HG03378 (cell line): ENCODE data around the gene CARD14.
"Not testable (repeated sequence)": the region's sequence is repeated elsewhere in the genome, so short reads cannot be mapped to it uniquely, and the experiment has no call there.

ENCODE experiments used
- ATAC-seq: cut with Tn5 transposase; IDR thresholded peaks from one replicate; pipeline ENCODE4 v1.9.1; 2021; ENCODE audit warnings: mild to moderate bottlenecking, moderate library complexity; ENCODE audit not compliant: unreplicated experiment

CARD14 gene

DNA sequence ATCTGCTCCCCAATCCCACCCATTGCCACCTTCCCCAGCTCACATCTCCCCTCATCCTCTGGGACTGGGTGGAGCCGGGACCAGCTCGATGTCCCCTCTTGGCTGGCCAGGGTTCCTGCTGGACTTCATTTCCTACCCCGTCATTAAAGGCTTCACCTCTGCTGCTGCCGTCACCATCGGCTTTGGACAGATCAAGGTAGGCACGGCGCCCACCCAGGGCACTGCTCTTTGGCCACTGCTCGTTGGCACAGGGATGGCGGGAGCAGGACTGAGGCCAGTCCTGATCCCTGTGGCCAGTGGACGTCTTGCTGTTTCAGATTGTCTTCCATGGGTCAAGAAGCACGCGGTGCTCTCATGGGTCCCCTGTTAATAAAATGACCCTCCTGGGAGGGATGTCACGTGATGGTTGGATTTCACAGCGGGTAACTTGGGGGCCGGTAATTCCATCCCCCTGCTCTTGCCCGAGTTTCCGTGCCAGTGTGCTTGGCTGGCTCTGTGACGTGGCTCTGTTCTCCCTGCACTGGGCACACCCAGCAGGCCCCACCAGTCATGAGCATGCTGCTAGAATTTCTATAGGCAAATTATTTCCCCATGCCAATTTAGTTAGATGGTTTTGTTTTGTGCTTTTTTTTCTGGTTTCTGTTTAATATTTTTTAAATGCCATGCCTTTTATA, 53.4 kb downstream of the CARD14 start:
- no peak for ATAC-seq

DNA sequence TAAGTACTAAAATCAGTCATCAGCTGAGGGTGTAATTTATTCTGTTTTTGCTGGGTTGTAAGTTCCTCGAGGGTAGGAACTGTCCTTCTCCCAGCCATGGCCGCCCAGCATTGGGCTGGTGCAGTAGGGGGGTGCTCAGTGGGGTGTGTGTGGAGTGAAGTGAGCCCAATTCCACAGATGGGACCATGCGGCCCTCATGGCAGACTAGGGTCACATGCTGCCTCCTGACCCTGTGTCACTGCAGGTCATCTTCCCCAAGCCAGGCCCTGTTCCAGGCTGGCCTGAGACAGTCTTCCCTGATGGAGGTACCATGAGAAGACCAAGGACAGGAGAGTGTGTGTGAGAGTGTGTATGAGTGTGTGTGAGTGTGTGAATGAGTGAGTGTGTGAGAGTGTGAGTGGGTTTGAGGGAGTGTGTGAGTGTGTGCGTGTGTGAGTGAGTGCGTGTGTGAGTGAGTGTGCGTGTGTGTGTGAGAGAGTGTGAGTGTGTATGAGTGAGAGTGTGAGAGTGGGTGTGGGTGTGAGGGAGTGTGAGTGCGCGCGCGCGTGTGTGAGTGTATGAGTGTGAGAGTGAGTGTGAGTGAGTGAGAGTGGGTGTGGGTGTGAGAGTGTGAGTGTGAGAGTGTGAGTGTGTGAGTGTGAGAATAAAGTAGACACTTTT, 54.1 kb downstream of the CARD14 start:
- ATAC-seq, result no peak

DNA sequence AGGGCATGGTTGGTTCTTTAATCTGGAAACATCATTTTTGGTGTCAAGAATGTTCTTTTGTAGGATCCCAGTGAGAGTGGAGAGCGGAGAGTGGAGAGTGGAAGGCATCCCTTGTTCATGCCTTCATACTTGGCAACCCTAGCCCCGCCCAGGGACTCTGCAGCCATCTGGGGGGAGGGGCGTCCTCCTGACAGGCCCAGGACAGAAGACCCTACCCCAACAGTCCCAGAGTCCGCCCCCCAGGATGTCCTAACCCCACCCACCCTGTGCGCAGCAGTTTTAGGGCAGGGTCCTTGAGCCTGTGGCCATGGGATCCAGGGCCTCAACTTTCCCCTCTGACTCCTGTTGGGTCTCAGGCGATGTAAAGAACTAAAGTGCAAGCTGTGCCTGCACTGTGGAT, 54.9 kb downstream of the CARD14 start:
- no peak for ATAC-seq

DNA sequence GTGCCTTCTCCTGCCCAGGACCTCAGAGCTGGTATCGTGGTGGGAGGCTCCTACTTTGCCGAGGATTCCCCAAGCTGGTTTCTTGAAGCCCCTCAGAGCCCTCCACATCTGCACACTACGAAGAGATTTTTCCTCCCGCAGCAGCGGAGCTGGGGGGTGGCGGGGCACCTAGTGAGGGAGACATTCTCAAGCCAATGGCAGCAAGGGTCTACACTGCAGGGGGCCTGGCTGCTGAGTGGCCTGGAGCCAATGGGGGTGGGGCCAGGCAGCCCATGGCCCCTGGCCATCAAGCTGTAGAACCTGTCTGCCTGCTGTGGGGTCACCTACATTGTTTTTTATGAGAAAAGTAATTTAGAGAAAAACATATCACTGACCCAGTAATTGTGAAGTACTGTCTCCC, 55.4 kb downstream of the CARD14 start:
- ATAC-seq, result no peak

DNA sequence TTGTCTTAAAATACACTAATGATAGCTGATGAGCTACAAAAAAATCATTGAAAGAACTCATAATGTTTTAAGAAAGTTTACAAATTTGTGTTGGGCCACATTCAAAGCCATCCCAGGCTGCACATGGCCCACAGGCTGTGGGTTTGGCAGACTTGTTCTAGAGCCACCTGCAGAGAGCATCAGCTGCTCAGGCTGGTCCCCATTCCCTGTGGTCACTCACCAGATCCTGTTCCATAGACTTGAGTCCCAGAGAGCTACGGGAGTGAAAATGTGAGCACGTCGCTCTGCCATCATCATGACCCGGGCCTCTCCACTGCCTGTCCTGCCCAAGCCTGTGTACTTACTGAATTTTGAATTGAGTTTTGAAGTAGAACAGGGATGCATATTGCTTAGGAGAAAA, 57.3 kb downstream of the CARD14 start:
- no peak for ATAC-seq

DNA sequence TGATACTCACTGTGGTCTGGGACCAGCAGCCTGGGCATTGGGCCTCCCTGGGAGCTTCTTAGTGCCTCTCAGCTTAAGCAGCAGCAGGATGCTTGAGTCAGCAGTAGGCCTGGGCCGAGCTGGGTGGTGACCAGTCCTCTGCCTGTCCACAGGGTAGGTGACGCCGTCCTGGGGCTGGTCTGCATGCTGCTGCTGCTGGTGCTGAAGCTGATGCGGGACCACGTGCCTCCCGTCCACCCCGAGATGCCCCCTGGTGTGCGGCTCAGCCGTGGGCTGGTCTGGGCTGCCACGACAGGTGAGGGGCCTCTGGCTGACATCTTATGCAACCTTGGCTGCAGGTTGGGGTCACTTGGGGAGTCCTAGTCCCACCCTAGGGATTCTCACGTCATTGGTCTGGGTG, 57.8 kb downstream of the CARD14 start:
- no peak for ATAC-seq

DNA sequence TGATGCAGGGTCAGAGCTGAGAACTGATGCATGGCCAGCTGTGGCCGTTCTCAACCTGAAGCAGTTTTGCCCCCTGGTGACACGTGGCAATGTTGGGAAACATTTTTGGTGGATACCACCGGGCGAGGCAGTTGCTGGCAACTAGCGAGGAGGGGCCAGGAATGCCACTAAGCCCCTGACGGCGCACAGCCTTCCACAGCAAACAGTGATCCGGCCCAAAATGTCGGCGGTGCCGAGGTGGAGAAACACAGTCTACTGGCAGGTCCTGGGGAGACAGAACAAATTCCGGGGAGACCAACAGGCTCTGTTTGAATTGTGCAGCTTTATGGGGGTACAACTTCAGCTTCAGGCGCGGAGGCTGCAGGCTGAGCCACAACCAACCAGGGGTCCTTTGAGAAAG, 58.6 kb downstream of the CARD14 start:
- ATAC-seq, result no peak

DNA sequence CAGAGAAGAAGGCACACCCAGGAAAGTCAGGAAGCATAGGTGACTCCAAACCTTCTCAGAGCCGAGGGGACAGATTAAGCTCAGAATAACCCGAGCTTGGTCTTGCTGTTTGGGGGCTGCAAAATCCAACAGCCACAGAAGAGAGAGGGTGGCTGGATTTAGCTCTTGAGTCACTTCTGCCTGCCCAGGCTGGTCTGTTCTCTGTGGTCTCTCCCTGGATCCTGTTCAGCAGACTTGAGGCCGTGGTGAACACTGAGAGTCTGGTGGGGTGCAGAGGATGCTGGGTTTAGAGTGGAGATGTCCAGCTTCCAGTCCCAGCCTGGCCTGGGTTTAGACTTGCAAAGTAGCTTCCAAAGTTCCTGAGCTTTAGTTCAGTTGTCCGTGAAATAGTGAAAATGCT, 59.2 kb downstream of the CARD14 start:
- no peak for ATAC-seq

DNA sequence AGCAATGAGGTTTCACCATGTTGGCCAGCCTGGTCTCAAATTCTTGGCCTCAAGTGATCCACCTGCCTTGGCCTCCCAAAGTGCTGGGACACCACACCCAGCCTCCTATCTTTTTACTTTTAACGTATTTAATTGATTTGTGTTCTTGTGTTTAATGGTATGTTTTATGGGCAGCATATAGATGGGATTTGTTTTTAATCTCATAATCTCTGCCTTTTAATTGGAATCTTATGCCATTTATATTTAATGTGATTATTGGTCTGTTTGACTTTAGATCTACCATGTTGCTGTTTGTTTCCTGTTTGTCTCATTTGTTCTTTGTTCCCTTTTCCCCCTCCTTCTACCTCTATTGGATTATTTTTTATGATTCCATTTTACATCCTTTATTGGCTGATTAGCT, 62.6 kb downstream of the CARD14 start:
- ATAC-seq, result no peak

DNA sequence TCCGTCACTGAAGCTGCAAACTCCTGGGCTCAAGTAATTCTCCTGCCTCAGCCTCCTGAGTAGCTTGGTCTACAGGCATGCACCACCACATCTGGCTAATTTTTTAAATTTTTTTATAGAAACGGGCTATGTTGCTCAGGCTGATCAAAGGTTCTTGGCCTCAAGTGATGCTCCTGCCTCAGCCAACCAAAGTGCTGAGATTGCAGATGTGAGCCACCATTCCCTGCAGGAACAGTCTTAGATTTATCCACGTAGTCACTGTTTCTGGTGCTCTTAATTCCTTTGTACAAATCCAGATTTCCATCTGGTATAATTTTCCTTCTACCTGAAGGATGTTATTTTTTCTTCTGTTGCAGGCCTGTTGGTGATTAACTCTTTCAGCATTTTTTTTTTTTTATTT, 63.4 kb downstream of the CARD14 start:
- no peak for ATAC-seq

DNA sequence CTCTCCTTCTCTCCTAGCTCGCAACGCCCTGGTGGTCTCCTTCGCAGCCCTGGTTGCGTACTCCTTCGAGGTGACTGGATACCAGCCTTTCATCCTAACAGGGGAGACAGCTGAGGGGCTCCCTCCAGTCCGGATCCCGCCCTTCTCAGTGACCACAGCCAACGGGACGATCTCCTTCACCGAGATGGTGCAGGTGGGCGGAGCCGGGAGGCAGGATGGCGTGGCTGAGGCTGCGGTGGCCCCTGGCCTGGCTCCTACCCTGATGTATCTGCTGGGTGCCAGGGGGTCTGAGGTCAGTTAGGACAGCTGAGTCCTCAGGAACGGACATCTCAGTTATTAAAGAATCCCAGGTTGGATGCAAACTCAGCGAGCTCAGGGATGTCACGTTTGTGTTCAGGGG, 67.1 kb downstream of the CARD14 start:
- ATAC-seq, result no peak

DNA sequence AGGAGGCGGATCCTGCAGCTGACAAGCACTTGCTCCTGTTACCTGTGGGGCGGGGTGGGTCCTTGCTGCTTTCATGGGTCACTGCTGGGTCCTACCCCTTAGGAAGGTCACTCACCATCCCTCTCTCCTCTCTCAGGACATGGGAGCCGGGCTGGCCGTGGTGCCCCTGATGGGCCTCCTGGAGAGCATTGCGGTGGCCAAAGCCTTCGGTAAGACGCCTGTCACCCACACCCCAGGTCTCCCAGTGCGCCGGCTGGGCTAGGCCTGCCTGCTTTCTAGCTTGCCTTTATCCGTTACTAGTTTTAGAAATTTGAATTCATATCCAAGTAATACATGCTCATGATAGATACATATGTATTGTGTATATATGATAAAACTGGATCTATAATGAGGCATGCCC, 67.6 kb downstream of the CARD14 start:
- no peak for ATAC-seq

DNA sequence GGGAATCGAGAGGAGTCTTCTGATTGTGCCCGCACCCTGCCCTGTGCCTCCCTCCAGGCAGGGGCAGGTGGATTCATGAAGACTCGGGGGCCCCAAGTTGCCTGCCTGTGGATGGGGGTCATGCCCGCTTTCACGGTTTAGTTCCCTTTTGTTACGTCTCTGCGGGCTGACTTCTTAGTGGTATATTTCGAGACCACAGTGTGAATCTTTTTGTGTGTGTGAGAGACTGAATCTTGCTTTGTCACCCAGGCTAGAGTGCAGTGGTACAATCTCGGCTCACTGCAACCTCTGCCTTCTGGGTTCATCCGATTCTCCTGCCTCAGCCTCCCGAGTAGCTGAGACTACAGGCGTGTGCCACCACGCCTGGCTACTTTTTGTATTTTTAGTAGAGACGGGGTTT, 72.7 kb downstream of the CARD14 start:
- ATAC-seq, result no peak

DNA sequence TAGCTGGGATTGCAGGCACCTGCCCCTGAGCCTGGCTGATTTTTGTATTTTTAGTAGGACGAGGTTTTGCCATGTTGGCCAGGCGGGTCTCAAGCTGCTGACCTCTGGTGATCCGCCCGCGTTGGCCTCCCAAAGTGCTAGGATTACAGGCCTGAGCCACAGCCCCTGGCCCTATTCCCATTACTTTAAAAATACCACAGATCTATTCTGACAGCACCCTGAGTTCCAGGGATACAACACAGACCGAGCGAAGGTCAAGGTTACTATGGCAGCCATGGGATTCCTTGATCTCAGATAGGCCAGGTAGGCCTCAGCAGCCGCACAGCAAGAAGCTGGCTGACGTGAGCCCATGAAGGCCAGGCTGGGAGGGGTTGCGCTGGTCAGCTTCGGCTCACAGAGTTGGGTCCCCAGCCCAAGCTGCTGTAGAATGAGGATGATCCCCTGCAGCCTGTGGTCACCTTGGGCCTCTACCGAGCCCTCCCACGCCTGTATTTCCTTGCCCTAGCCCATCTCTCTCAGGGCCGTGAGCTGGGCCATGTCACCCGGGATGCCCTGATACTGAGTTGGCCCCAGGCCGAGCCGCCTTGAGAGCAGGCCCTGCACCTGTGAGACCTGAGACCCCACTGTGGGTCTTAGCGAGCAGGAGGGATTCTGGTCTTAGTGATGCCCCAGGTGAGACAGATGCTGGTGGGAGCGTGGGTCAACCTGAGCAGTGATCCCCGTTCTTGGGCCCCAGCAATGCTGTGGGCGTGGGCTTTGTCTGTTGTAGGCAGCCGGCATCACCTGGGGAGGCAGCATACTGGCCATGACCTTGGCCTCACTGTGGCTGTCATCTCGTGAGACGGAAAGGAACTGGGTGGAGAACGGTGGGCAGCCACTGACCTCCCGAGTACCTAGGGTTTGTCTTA, 74.0 kb downstream of the CARD14 start:
- no peak for ATAC-seq

DNA sequence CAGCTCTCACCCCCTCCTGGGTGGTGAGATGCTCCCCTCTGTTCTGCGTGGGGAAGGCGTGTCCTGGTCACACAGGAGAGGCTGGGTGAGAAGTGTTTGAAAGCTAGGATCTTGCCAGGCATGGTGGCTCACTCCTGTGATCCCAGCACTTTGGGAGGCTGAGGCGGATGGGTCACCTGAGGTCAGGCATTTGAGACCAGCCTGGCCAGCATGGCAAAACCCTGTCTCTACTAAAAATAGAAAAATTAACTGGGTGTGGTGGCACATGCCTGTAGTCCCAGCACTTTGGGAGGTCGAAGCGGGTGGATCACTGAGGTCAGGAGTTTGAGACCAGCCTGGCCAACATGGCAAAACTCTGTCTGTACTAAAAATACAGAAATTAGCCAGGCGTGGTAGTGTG, 74.6 kb downstream of the CARD14 start:
- not testable (repeated sequence) for ATAC-seq

DNA sequence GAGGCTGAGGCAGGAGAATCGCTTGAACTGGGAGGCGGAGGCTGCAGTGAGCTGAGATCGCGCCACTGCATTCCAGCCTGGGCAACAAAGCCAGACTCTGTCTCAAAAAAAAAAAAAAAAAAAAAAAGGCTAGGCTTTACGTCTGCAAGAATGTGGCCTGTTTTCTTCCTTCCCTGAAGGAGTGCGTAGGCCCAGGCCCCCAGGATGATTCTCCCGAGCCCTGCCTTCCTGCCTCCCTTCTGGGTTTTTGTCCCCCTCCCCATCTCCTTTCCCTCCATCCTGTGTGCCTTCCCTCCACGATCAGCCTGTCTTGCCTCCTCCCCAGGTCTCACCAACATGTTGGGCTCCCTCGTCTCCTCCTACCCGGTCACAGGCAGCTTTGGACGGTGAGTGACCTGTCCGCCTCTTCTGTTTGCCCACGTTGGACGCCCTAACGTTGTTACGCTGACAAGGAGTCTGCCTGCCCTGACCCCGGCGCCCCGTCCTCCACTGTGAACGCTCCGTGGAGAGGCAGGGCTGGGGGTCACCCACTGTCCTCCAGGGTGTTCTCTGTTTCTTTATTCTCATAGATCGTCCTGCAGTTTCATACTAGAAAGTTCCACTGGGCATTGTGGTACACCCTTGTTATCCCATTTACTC, 75.2 kb downstream of the CARD14 start:
- ATAC-seq, result no peak

DNA sequence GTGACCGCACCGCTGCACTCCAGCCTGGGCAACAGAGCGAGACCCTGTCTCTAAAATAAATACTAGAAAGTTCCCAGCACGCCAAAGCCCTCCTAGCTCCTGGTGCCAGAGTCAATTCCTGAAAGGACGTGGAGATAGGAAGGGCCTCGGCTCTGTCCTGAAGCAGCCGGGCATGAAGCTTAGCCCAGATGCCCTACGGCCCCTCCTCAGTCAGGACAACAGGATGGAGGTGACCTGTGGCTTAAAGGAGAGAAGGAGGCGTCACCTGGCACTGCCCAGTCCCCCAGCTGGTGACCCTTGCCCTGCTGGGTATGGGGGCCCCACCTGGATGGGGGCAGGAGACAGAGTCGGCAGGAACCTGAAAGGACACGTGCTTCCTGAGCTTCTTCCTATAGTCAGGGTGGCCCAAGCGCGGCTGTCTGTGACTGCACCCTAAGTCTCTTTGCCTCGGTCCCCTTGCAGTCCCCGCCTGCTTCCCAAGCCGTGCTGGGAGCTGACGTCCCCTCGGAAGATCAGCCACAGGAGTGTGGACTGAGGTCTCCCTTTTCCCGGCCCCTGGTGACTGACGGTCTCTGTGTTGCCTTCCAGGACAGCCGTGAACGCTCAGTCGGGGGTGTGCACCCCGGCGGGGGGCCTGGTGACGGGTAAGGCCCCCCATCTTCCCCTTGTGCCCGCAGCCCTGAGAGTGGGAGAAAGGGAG, 75.9 kb downstream of the CARD14 start:
- no peak for ATAC-seq

DNA sequence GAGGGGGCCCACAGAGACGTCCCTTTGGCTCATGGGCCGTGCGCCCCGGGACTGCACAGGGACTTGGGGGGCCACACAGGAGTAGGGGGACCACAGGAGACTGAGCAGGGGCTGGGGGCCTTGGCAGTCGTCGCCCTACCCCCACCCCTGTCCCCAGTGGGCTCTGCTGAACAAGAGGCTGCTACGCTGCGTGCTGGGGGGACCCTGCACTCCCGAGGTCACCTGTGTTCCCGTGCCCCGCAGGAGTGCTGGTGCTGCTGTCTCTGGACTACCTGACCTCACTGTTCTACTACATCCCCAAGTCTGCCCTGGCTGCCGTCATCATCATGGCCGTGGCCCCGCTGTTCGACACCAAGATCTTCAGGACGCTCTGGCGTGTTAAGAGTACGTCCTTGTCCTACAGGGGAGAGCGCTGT, 76.4 kb downstream of the CARD14 start:
- ATAC-seq, result no peak

DNA sequence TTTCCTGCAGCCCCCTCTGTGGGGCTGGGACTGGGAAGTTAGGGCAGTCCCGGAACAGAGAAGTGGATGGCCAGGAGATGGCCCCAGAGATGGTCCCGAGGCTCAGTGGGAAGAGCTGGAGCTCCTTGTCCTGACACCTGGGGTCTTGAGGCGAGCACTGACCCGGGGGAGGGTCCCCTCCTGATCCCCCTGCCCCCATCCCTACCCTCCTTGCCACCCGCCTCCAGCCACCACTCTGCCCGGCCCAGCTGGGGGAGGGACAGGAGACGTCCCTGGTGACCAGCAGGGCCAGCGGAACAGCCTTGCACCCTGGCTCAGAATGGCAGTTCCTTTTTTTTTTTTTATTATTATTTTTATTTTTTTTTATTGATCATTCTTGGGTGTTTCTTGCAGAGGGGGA, 76.9 kb downstream of the CARD14 start:
- ATAC-seq, result no peak

DNA sequence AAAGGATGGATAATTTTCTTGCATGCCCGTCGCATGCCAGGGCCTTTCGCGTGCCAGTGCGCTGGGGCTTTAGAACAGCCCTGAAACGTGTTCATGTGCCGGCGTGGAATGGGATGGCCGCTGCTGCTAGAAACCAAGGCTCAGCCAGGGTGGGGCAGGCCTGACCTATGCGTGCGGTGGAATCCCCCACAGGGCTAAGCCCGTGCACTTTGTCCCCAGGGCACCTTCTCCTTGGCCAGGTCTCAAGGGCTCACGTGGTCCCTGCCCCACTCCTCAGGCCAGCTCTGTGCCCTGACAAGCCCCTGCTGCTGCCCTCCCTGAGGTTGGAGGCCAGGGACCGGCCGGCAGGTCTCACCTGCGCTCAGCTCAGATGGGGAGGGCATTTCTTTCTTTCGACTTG, 77.7 kb downstream of the CARD14 start:
- no peak for ATAC-seq
